Right lobe of liver (tissue), 6 donors: ENCODE results near the gene H1-8. TPM values are rescaled to one million over a fixed set of nuclear protein-coding genes. Genes with fewer than 3 reads are reported as not detected.

Experiments used
- ATAC-seq, 4 donors: fragments of 200-7000 bp; cut with Tn5 transposase; one replicate each; pipeline ENCODE4 v1.9.1; 2020; ENCODE audit warnings: mild to moderate bottlenecking in 4 of 4, moderate library complexity in 4 of 4
- DNase-seq, 3 donors: peaks; one replicate each; pipeline ENCODE4 v3.0.0-alpha.2; 2020
- H3K27ac ChIP-seq, 3 donors: fragments of 200-600 bp; one replicate each; pipeline ENCODE4 v1.8.0; 2022
- H3K27me3 ChIP-seq, 2 donors: fragments of 200-600 bp; one replicate each; pipeline ENCODE4 v1.8.0; 2022
- H3K36me3 ChIP-seq, 4 donors: fragments of 200-600 bp; sonication (generic) in 1 of 4; one replicate each; pipeline versions ENCODE4 v1.5.1 to v1.8.0; 2017 to 2022; ENCODE audit warnings: control low read depth in 1 of 4
- H3K4me1 ChIP-seq, 4 donors: fragments of 200-600 bp; sonication (generic) in 1 of 4; one replicate each; pipeline versions ENCODE4 v1.5.1 to v1.8.0; 2017 to 2022; ENCODE audit warnings: control low read depth in 1 of 4
- H3K4me3 ChIP-seq, 3 donors: fragments of 200-600 bp; one replicate each; pipeline ENCODE4 v1.8.0; 2022
- H3K9me3 ChIP-seq, 4 donors: fragments of 200-600 bp; sonication (generic) in 1 of 4; one replicate each; pipeline versions ENCODE4 v1.5.1 to v1.8.0; 2017 to 2022; ENCODE audit warnings: control low read depth in 1 of 4
- POLR2A ChIP-seq: fragments of 450-650 bp; IDR thresholded peaks from one replicate; pipeline ENCODE4 v1.6.1; 2017; ENCODE audit warnings: antibody characterized with exemption, mild to moderate bottlenecking
- WGBS: methylation state at CpG from one replicate; pipeline ENCODE4 v1.1.6; 2018; ENCODE audit warnings: low coverage, low lambda C conversion rate; ENCODE audit not compliant: insufficient coverage; ENCODE audit errors: missing lambda C conversion rate; 5-methylcytosine and 5-hydroxymethylcytosine counted together
- intact Hi-C, 2 donors: fragments of 100-400 bp; cut with DNase I; formaldehyde crosslinking; loops; one replicate each; pipeline versions ENCODE4 v1.11.2 to v1.14.1; 2022
- total RNA-seq, 6 experiments: library from RNA; depleted of rRNA in 2 of 6; stranded (reverse); fragments of >200 nt in 2 of 6; fragmentation: NEBNext Ultra II Directional in 3 of 6; extraction: Animal tissue kit (Norgen Biotek cat#: 25700) in 3 of 6; gene quantifications; one replicate each; pipeline versions ENCODE4 v1.1.0 to v1.2.4, GENCODE V29; 2016 to 2023
- TF ChIP-seq, protein P1 (sequence below), 4 donors: fragments of 200-600 bp in 3 of 4; fragments of 450-650 bp in 1 of 4; IDR thresholded peaks; one replicate each; pipeline versions ENCODE4 v1.5.1 to v1.8.0; 2016 to 2022; ENCODE audit warnings: antibody characterized with exemption in 4 of 4, mild to moderate bottlenecking in 2 of 4
- donor health status: DM: no; HTN: yes; CAD: no.
- donor health status: DM: no; HTN: no; CAD: no.
- donor health status: DM: no; HTN: no; CAD: no.
- donor health status: DM: no; HTN: yes; CAD: no.
- donor health status: DM: no; HTN: yes; CAD: no.

Gene H1-8
- total RNA-seq, 6 experiments from 2014 or later = not detected

DNA sequence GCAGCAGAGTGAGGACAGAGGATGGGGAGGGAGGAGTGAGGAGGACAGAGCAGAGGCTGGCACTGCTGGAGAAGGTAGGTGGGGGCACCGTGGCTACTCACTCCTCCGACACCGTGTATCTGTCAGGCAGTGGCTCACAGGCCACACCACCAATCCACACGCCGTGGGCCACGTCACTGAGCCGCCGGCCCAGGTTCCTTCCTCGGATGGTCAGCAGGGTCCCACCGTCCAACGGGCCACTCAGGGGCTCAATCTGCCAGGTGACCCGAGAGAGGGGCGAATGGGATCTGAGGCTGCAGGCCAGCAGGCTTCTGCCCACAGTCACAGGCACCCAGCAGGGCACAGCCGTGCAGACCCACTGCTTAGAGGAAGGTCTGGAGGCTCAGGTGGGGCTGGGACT lies 30.5 kb downstream of the H1-8 start:
- intact Hi-C loops = no loop called here
- H3K27me3 ChIP-seq = no peaks in the 10 kb centered on the region
- ATAC-seq = no peak
- no peak overlapping the region for H3K4me3 ChIP-seq
- TF ChIP-seq, protein P1, sequence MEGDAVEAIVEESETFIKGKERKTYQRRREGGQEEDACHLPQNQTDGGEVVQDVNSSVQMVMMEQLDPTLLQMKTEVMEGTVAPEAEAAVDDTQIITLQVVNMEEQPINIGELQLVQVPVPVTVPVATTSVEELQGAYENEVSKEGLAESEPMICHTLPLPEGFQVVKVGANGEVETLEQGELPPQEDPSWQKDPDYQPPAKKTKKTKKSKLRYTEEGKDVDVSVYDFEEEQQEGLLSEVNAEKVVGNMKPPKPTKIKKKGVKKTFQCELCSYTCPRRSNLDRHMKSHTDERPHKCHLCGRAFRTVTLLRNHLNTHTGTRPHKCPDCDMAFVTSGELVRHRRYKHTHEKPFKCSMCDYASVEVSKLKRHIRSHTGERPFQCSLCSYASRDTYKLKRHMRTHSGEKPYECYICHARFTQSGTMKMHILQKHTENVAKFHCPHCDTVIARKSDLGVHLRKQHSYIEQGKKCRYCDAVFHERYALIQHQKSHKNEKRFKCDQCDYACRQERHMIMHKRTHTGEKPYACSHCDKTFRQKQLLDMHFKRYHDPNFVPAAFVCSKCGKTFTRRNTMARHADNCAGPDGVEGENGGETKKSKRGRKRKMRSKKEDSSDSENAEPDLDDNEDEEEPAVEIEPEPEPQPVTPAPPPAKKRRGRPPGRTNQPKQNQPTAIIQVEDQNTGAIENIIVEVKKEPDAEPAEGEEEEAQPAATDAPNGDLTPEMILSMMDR (IDR thresholded peaks at IDR 0.05) = no peak
- no peak for TF ChIP-seq POLR2A
- H3K36me3 ChIP-seq = peaks cover 0 to 4% (median 0%) of the 10 kb centered on the region in 4 donors
- H3K9me3 ChIP-seq = no peaks in the 10 kb centered on the region
- no peak overlapping the region for H3K27ac ChIP-seq
- WGBS = no CpG with 5 or more reads among the region's 14 CpGs
- peaks cover 0 to 13% (median under 1%) of the 10 kb centered on the region in 4 donors for H3K4me1 ChIP-seq
- DNase-seq = no peak

DNA sequence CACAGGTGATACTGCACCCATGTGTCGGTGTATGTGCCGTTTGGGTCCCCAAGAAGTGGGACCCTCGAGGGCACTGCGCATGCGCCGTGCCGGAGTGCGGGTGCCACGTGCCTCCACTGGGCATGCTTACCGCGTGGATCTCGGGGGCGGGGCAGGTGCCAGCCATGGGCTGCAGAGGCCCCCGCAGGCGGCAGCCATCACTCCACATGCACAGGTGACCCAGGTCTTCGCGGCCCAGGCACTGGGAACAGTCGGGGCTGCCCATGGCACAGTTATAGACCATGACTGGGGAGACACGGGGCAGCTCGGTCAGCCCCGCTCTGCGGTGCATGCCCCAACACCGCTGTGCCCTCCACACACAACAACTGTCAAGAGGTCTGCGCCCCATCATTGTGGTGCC lies 31.2 kb downstream of the H1-8 start:
- ATAC-seq (no peak), DNase-seq (no peak)
- 100% methylated on average over 3 of the region's 24 CpGs for WGBS
- no peak overlapping the region for H3K27ac ChIP-seq
- H3K27me3 ChIP-seq = no peaks in the 10 kb centered on the region
- H3K36me3 ChIP-seq = peaks cover 0 to 4% (median 0%) of the 10 kb centered on the region in 4 donors
- H3K9me3 ChIP-seq = no peaks in the 10 kb centered on the region
- no peak overlapping the region for H3K4me3 ChIP-seq
- intact Hi-C loops = no loop called here
- TF ChIP-seq, protein P1 (IDR thresholded peaks at IDR 0.05) = no peak
- TF ChIP-seq POLR2A = no peak
- H3K4me1 ChIP-seq = peaks cover 0 to 13% (median under 1%) of the 10 kb centered on the region in 4 donors

DNA sequence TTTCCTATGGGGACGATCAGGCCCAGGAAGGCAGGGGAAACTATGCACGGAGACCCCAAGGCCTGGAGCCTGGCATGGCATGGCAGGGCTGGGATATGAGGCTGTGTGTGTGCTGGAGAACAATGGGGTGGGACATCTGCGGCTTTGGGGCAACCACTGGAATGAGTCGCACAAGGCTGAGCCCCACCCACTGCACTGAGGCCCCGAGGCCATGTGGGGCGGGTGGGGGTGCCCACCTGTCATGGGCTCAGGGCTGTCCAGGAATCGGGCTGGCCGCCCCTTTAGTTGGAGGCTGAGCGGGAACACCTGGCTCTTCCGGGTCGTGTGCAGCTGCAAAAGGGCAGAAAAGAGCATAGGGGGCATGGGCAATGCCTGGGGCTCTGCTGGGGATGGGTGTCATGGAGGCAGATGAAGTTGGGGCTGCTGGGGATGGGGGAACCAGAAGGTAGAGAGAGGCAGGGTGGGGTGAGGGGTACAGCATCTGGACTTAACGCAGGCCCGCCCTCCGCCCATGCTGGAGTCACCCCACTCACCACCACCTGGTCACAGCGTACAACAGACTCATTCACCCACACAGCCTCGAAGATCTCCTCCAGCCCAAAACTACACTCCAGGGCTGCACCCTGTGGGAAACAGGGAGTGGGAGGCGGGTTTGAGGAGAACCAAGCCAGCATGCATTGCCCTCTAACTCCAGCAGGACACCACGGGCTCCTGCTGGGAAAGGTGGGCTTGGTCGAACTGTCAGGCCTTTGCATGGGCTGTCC lies 32.4 kb downstream of the H1-8 start:
- intact Hi-C loops = no loop called here
- no peaks in the 10 kb centered on the region for H3K9me3 ChIP-seq
- H3K36me3 ChIP-seq = no peaks in the 10 kb centered on the region
- WGBS = 96% methylated on average over 9 of the region's 19 CpGs
- no peak overlapping the region for H3K27ac ChIP-seq
- H3K4me3 ChIP-seq = no peak overlapping the region
- no peak for TF ChIP-seq POLR2A
- TF ChIP-seq, protein P1 (IDR thresholded peaks at IDR 0.05) = no peak
- DNase-seq (no peak), ATAC-seq (no peak)
- H3K4me1 ChIP-seq = peaks cover 0 to 13% (median under 1%) of the 10 kb centered on the region in 4 donors
- no peaks in the 10 kb centered on the region for H3K27me3 ChIP-seq

DNA sequence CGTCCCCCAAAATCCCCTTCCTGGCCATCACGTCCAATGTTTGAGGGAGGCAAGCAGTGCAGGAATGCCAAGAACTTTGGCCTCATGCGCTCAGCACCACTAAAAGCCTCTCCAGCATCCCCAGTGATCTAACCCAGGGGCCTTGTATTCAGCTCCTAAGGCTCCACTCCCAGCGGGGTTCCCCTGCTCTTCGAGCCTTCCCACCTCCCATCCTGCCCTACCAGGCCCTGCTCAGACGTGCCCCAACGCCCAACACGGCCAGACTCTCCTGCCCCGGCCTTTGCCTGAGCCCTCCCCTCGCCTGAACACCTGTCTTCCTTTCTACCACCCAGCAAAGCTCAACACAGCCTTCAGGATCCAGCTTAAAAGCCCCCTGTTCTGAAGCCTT lies 33.0 kb downstream of the H1-8 start:
- no peaks in the 10 kb centered on the region for H3K9me3 ChIP-seq
- no peaks in the 10 kb centered on the region for H3K27me3 ChIP-seq
- TF ChIP-seq, protein P1 (IDR thresholded peaks at IDR 0.05) = no peak
- no peak for TF ChIP-seq POLR2A
- ATAC-seq (no peak), DNase-seq (no peak)
- peak overlapping the region in 1 of 3 donors; percentile 57 for H3K27ac ChIP-seq
- no peaks in the 10 kb centered on the region for H3K36me3 ChIP-seq
- peaks cover 0 to 13% (median under 1%) of the 10 kb centered on the region in 4 donors for H3K4me1 ChIP-seq
- 77% methylated on average over 5 of the region's 10 CpGs for WGBS
- no peak overlapping the region for H3K4me3 ChIP-seq
- intact Hi-C loops = no loop called here
